Esophagus muscularis mucosa (tissue), 4 donors: Measurements from ENCODE around the gene RAD51AP1.

Experiments used
- EP300 ChIP-seq: sonication (generic); formaldehyde crosslinking; IDR thresholded peaks from one replicate; pipeline ENCODE4 v1.6.1; 2017; ENCODE audit warnings: antibody characterized with exemption
- POLR2A ChIP-seq: fragments of 450-650 bp; IDR thresholded peaks from one replicate; pipeline ENCODE4 v1.6.1; 2017; ENCODE audit warnings: antibody characterized with exemption, moderate library complexity, mild to moderate bottlenecking, low read depth
- POLR2AphosphoS5 ChIP-seq, 2 donors: sonication (generic); formaldehyde crosslinking; IDR thresholded peaks; one replicate each; pipeline ENCODE4 v1.6.1; 2017; ENCODE audit warnings: antibody characterized with exemption in 2 of 2
- TF ChIP-seq, protein P1 (sequence below), 3 experiments: fragments of 200-600 bp in 2 of 3; fragments of 450-650 bp in 1 of 3; sonication (generic) in 2 of 3; IDR thresholded peaks; one replicate each; pipeline ENCODE4 v1.5.1; 2017 to 2019; ENCODE audit warnings: antibody characterized with exemption in 3 of 3, mild to moderate bottlenecking in 2 of 3, moderate library complexity in 1 of 3

DNA sequence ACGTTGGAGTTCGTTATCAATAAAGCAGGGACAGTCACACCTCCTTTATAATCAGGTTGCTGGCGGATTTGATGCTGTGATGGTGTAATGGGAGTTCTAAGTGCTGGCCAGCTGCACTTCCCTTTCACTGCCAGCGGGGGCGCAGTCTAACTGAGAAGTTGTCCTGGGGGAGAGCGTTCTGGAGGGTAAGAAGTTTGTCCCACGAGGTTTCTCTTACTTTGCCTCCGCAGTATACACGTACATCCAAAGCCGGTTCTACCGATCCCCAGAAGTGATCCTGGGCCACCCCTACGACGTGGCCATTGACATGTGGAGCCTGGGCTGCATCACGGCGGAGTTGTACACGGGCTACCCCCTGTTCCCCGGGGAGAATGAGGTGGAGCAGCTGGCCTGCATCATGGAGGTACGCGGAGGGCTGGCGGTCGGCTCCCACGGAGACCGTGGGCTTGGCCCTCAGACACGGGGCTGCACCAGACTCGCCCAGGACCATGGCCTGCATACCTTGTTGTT, 66.0 kb downstream of the RAD51AP1 start:
- TF ChIP-seq, protein P1, sequence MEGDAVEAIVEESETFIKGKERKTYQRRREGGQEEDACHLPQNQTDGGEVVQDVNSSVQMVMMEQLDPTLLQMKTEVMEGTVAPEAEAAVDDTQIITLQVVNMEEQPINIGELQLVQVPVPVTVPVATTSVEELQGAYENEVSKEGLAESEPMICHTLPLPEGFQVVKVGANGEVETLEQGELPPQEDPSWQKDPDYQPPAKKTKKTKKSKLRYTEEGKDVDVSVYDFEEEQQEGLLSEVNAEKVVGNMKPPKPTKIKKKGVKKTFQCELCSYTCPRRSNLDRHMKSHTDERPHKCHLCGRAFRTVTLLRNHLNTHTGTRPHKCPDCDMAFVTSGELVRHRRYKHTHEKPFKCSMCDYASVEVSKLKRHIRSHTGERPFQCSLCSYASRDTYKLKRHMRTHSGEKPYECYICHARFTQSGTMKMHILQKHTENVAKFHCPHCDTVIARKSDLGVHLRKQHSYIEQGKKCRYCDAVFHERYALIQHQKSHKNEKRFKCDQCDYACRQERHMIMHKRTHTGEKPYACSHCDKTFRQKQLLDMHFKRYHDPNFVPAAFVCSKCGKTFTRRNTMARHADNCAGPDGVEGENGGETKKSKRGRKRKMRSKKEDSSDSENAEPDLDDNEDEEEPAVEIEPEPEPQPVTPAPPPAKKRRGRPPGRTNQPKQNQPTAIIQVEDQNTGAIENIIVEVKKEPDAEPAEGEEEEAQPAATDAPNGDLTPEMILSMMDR (IDR thresholded peaks at IDR 0.05) = peak; percentile 97 to 100 (median 97)
- TF ChIP-seq EP300 = no peak
- TF ChIP-seq POLR2A = no peak
- TF ChIP-seq POLR2AphosphoS5 (IDR thresholded peaks at IDR 0.05) = peak; percentile 53 to 76
